Testis (tissue), 3 donors: Measurements from ENCODE around the gene SUN1. TPM values are rescaled to one million over a fixed set of nuclear protein-coding genes. Genes with fewer than 3 reads are reported as not detected.

Experiments used
- DNase-seq: peaks from one replicate; pipeline ENCODE4 v3.0.0-alpha.2; 2019
- H3K27ac ChIP-seq, 2 donors: fragments of 200-600 bp; sonication (generic); one replicate each; pipeline ENCODE4 v1.5.1; 2019
- H3K27me3 ChIP-seq: fragments of 200-600 bp; sonication (generic); one replicate; pipeline ENCODE4 v1.5.1; 2019
- H3K36me3 ChIP-seq: fragments of 200-600 bp; sonication (generic); one replicate; pipeline ENCODE4 v1.5.1; 2017; ENCODE audit warnings: low read depth; ENCODE audit errors: missing control alignments
- H3K4me1 ChIP-seq: fragments of 200-600 bp; sonication (generic); one replicate; pipeline ENCODE4 v1.5.1; 2019
- H3K4me3 ChIP-seq, 2 donors: fragments of 200-600 bp; sonication (generic); one replicate each; pipeline ENCODE4 v1.5.1; 2017 to 2019
- H3K9me3 ChIP-seq: fragments of 200-600 bp; sonication (generic); one replicate; pipeline ENCODE4 v1.5.1; 2017
- POLR2A ChIP-seq: fragments of 450-650 bp; IDR thresholded peaks from one replicate; pipeline ENCODE4 v1.6.1; 2017; ENCODE audit warnings: antibody characterized with exemption, mild to moderate bottlenecking, moderate library complexity
- WGBS, 2 donors: methylation state at CpG; one replicate each; pipeline ENCODE4 v1.1.5; 2018; 5-methylcytosine and 5-hydroxymethylcytosine counted together
- intact Hi-C: fragments of 100-400 bp; cut with DNase I; formaldehyde crosslinking; loops from one replicate; pipeline ENCODE4 v1.15.1; 2023; ENCODE audit warnings: low total_unique reads
- polyA plus RNA-seq: library from polyadenylated mRNA; stranded (reverse); fragments of 350-450 nt; fragmentation: Illumina TruSeq; extraction: RNeasy Lipid Tissue Mini Kit (QIAGEN cat#74804); gene quantifications from one replicate; pipeline ENCODE4 v1.2.3, GENCODE V29; 2014; ENCODE audit warnings: low read depth, low replicate concordance; ENCODE audit not compliant: insufficient read depth
- total RNA-seq, 2 donors: library from RNA; depleted of rRNA; stranded (reverse); fragments of >200 nt; gene quantifications; one replicate each; pipeline ENCODE4 v1.2.3, GENCODE V29; 2016
- TF ChIP-seq, protein P1 (sequence below), 3 experiments: fragments of 450-650 bp in 2 of 3; fragments of 200-600 bp in 1 of 3; sonication (generic) in 1 of 3; IDR thresholded peaks; one replicate each; pipeline ENCODE4 v1.5.1; 2016 to 2019; ENCODE audit warnings: antibody characterized with exemption in 3 of 3, mild to moderate bottlenecking in 2 of 3, moderate library complexity in 1 of 3

SUN1 gene
- total and polyA plus RNA-seq, 3 donors from 2014 or later, result 167 to 213 (median 173) TPM

DNA sequence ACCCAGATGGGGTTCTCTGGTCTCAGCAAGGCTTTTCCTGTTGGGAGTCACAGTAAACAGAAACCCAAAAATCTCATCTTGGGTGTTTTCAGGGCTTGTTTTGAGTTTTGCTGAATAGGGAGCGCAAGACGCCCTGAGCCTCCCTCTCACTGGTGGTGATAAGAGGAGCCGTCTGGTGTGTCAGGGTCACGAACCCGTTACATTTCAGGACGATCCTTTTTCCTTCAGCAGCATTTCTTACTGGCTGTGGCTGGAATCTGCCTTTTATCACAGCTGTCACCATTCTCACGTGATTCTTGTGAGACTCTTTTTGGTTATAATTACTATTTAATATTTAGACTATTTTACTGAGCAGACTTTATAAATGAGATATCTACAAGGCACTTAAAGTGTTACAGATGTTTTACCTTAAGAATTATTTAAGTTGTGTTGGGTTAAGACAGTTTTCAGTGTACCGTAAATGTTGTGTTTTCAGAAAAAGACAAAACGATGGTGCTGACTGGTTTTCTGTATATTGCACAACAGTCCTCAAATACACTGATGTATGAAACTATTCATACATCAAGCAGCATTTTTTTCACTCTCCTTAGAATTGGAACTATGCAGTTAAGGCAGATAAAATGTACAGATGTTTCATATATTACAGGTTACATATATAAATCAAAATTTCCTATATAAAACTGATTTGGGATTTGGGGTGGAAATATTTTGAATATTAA is 41.9 kb downstream of the SUN1 start:
- WGBS, 2 donors, result 52 to 67% methylated on average over 9 of the region's 9 CpGs
- TF ChIP-seq POLR2A, result no peak
- TF ChIP-seq, protein P1, sequence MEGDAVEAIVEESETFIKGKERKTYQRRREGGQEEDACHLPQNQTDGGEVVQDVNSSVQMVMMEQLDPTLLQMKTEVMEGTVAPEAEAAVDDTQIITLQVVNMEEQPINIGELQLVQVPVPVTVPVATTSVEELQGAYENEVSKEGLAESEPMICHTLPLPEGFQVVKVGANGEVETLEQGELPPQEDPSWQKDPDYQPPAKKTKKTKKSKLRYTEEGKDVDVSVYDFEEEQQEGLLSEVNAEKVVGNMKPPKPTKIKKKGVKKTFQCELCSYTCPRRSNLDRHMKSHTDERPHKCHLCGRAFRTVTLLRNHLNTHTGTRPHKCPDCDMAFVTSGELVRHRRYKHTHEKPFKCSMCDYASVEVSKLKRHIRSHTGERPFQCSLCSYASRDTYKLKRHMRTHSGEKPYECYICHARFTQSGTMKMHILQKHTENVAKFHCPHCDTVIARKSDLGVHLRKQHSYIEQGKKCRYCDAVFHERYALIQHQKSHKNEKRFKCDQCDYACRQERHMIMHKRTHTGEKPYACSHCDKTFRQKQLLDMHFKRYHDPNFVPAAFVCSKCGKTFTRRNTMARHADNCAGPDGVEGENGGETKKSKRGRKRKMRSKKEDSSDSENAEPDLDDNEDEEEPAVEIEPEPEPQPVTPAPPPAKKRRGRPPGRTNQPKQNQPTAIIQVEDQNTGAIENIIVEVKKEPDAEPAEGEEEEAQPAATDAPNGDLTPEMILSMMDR (IDR thresholded peaks at IDR 0.05), result no peak
- Histone ChIP-seq H3K36me3 (no peaks in the 10 kb centered on the region), H3K4me3 (no peak overlapping the region), H3K9me3 (no peaks in the 10 kb centered on the region), H3K27ac (peak overlapping the region; percentile 68 to 96), H3K4me1 (peaks cover 29% of the 10 kb centered on the region), H3K27me3 (no peaks in the 10 kb centered on the region)
- intact Hi-C loops, result loop anchor here (5.0 kb wide), 1 partner anchor 87 kb away; no protein-coding TSS in a partner anchor
- DNase-seq, result peak; percentile 78

DNA sequence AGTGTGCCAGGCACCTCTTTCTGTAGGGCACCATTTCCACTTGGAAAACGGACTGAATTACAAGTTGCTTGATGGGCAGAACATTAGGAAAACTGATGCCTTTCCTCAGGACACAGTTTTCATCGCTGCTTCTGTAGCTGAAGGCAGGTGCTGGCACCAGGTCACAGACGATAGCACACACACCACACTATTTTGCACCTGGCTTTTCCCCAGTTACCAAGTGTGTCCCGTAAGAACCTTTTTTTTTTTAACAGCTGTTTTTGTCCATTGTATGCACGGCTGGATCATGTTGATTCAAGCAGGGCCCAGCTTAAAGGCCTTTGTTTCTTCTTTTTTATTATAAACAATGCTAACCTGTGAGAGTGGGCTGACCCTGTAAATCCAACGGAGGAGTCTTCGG is 42.8 kb downstream of the SUN1 start:
- TF ChIP-seq, protein P1 (IDR thresholded peaks at IDR 0.05), result no peak
- no peak for TF ChIP-seq POLR2A
- no peaks in the 10 kb centered on the region for H3K36me3 ChIP-seq
- peak overlapping the region; percentile 73 to 96 for H3K27ac ChIP-seq
- no peaks in the 10 kb centered on the region for H3K9me3 ChIP-seq
- no peaks in the 10 kb centered on the region for H3K27me3 ChIP-seq
- peaks cover 29% of the 10 kb centered on the region for H3K4me1 ChIP-seq
- DNase-seq, result no peak
- intact Hi-C loops, result no loop called here
- WGBS, 2 donors, result 56 to 58% methylated on average over 7 of the region's 7 CpGs
- peak overlapping the region; percentile 37 to 38 for H3K4me3 ChIP-seq

DNA sequence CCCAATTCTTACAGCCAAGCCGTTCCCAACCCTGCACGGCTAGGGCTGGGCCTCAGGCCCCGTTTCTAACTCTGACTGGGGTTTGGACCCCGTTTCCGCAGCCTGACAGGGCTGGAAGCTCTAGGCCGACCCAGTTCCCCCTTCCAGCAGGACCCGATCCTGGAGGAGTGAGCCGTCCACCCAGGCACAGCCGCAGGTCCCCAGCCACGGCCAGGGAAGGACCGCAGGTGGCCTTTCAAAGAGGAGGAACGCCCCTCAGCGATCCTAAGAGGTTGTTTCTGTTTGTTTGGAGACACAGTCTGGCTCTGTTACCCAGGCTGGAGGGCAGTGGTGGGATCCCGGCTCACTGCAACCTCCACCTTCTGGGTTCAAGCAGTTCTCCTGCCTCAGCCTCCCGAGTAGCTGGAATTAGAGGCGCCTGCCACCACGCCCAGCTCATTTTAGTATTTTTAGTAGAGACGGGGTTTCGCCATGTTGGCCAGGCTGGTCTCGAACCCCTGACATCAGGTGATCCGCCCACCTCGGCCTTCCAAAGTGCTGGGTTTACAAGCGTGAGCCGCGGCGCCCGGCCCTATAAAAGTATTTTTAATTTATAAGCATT is 43.3 kb downstream of the SUN1 start:
- no peaks in the 10 kb centered on the region for H3K27me3 ChIP-seq
- intact Hi-C loops, result no loop called here
- no peaks in the 10 kb centered on the region for H3K36me3 ChIP-seq
- H3K4me1 ChIP-seq, result peaks cover 29% of the 10 kb centered on the region
- WGBS, 2 donors, result 58 to 63% methylated on average over 26 of the region's 27 CpGs
- peak overlapping the region; percentile 37 to 38 for H3K4me3 ChIP-seq
- H3K9me3 ChIP-seq, result no peaks in the 10 kb centered on the region
- peak overlapping the region; percentile 73 to 96 for H3K27ac ChIP-seq
- DNase-seq, result no peak
- TF ChIP-seq, protein P1 (IDR thresholded peaks at IDR 0.05), result no peak
- TF ChIP-seq POLR2A, result no peak

DNA sequence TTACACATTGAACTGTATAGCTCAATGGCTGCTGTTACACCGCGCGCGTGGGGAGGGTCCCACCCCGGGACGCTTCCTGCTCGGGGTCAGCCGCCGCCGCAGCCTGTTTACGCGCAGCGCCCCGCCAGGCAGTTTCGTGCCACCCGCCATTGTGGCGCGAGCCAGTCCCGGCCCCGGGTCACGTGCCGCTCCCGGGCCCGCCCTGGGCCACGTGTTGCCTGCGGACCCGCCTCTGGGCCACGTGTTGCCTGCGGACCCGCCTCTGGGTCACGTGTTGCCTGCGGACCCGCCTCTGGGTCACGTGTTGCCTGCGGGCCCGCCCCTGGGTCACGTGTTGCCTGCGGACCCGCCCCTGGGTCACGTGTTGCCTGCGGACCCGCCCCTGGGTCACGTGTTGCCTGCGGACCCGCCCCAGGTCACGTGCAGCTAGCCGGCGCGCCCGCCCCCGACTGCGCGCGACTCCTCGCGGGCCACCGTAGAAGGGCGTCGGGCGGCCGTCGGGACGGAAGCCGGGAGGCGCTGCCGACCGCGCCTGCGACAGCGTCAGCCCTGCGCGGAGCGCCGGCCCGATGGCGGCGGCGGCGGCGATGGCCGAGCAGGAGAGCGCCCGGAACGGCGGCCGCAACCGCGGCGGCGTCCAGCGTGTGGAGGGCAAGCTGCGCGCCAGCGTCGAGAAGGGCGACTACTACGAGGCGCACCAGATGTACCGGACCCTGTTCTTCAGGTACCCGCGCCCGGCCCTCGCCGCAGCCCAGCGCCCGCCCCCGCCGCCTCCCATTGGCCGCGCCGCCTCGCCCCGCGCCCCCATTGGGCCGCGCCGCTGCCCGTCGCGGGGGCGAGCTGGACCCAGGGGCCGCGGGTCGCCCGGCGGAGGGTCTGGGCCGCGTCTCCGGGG is 44.0 kb downstream of the SUN1 start, which contains the start of gene GET4:
Gene GET4 (plus strand): TSS at position 478 of the 895 bp plus-strand sequence. CDS start 92 bp downstream, at position 570.
- Histone ChIP-seq H3K4me1 (peaks cover 29% of the 10 kb centered on the region), H3K9me3 (no peaks in the 10 kb centered on the region), H3K36me3 (no peaks in the 10 kb centered on the region), H3K27me3 (no peaks in the 10 kb centered on the region), H3K4me3 (peak within 1 kb of the TSS; percentile 89 to 90), H3K27ac (peak within 1 kb of the TSS; percentile 86 to 96)
- intact Hi-C loops, result no loop called here
- TF ChIP-seq, protein P1 (IDR thresholded peaks at IDR 0.05), result peak in 2 of 3 experiments; percentile 10 to 61
- peak; percentile 60 for TF ChIP-seq POLR2A
- WGBS, 2 donors, result 0% methylated on average over 43 to 79 of the region's 129 CpGs
- DNase-seq, result peak; percentile 97
